Panc1 (cell line): ENCODE data around the gene CENPU.

Experiments used
- POLR2AphosphoS5 ChIP-seq: IDR thresholded peaks from 2 replicates; pipeline ENCODE4 v1.6.1; 2012; ENCODE audit warnings: mild to moderate bottlenecking, low read depth, low read length, moderate library complexity
- TF ChIP-seq, protein P1 (sequence below): fragments of 450-650 bp; IDR thresholded peaks from 2 replicates; pipeline ENCODE4 v1.5.1; 2017; ENCODE audit warnings: mild to moderate bottlenecking

DNA sequence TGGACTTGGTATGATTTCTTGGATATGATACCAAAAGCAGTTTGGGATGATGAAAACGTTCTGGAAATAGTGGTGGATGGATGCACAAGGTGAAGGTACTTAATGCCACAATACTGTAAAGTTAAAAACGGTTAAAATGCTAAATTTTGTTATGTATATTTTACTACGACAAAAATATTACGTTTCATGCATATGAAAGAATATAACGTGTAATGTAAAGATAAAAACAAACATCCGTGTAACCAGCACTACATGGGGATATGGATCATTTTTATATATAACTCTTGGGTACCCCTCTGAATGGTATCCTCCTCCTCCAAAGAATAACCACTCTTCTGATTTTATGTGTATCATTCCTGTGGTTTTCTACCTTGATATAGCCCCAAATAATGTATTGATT lies 862 bp upstream of the CENPU start:
- TF ChIP-seq, protein P1, sequence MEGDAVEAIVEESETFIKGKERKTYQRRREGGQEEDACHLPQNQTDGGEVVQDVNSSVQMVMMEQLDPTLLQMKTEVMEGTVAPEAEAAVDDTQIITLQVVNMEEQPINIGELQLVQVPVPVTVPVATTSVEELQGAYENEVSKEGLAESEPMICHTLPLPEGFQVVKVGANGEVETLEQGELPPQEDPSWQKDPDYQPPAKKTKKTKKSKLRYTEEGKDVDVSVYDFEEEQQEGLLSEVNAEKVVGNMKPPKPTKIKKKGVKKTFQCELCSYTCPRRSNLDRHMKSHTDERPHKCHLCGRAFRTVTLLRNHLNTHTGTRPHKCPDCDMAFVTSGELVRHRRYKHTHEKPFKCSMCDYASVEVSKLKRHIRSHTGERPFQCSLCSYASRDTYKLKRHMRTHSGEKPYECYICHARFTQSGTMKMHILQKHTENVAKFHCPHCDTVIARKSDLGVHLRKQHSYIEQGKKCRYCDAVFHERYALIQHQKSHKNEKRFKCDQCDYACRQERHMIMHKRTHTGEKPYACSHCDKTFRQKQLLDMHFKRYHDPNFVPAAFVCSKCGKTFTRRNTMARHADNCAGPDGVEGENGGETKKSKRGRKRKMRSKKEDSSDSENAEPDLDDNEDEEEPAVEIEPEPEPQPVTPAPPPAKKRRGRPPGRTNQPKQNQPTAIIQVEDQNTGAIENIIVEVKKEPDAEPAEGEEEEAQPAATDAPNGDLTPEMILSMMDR = no peak
- TF ChIP-seq POLR2AphosphoS5 = no peak
